ENCODE data around the gene IBA57. TPM values are rescaled to one million over a fixed set of nuclear protein-coding genes. Genes with fewer than 3 reads are reported as not detected.

Gene IBA57
- total and polyA plus RNA-seq, 3 donors from 2014 or later: 16.0 to 23.2 (median 21.0) TPM

- WGBS, 2 donors: 94 to 95% methylated on average over 14 to 15 of the region's 19 CpGs
- TF ChIP-seq, protein P1, sequence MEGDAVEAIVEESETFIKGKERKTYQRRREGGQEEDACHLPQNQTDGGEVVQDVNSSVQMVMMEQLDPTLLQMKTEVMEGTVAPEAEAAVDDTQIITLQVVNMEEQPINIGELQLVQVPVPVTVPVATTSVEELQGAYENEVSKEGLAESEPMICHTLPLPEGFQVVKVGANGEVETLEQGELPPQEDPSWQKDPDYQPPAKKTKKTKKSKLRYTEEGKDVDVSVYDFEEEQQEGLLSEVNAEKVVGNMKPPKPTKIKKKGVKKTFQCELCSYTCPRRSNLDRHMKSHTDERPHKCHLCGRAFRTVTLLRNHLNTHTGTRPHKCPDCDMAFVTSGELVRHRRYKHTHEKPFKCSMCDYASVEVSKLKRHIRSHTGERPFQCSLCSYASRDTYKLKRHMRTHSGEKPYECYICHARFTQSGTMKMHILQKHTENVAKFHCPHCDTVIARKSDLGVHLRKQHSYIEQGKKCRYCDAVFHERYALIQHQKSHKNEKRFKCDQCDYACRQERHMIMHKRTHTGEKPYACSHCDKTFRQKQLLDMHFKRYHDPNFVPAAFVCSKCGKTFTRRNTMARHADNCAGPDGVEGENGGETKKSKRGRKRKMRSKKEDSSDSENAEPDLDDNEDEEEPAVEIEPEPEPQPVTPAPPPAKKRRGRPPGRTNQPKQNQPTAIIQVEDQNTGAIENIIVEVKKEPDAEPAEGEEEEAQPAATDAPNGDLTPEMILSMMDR (IDR thresholded peaks at IDR 0.05): no peak
- no peak for TF ChIP-seq POLR2A (IDR thresholded peaks at IDR 0.05)
- Histone ChIP-seq H3K4me3 (no peak overlapping the region), H3K9me3 (no peaks in the 10 kb centered on the region), H3K4me1 (peaks cover 47% of the 10 kb centered on the region), H3K27me3 (no peaks in the 10 kb centered on the region), H3K36me3 (ENCODE audit: low read depth, missing control alignments) (no peaks in the 10 kb centered on the region), H3K27ac (no peak overlapping the region)
- intact Hi-C loops (cut with DNase I; ENCODE audit: low total_unique reads): no loop called here
- DNase-seq: no peak
Observed at GRCh38 chr1:228152097-228152917, 13.3 kb upstream of the IBA57 start.

- no peak for DNase-seq
- intact Hi-C loops (cut with DNase I; ENCODE audit: low total_unique reads): no loop called here
Observed at GRCh38 chr1:228152918-228153258, 12.7 kb upstream of the IBA57 start.

DNA sequence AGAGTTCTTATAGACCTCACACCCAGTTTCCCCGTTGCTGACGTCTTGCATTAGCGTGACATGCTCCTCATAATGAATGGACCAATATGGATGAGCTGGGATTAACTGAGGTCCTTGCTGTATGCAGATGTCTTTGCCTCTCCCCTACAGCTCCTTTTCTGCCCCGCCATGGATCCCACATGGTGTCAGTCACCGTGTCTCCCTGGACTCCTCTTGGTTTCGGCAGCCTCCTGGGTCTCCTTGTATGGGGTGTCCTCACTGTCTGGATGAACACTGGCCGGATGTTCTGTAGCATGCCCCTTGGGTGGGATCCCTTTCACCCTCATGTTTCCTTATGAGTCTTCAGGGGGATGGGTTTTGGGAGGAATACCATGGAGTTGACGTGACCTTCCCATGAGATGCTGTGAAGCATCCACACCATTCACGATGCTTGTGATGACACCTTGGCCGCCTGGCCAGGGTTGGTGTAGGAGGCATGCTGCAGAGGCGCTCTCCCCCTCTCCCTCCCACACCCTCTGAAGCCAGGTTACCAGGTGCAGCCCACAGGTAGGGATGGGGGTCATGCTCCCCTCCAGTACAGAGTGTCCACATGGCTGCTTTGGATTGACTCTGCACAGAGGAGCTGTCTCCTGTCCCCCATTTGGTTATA lies 11.5 kb upstream of the IBA57 start:
- no peak overlapping the region for H3K4me3 ChIP-seq
- WGBS, 2 donors: 84 to 93% methylated on average over 7 to 11 of the region's 11 CpGs
- no peaks in the 10 kb centered on the region for H3K9me3 ChIP-seq
- no peaks in the 10 kb centered on the region for H3K27me3 ChIP-seq
- no peaks in the 10 kb centered on the region for H3K36me3 ChIP-seq (ENCODE audit: low read depth, missing control alignments)
- DNase-seq: no peak
- intact Hi-C loops (cut with DNase I; ENCODE audit: low total_unique reads): no loop called here
- TF ChIP-seq, protein P1 (IDR thresholded peaks at IDR 0.05): no peak
- no peak for TF ChIP-seq POLR2A (IDR thresholded peaks at IDR 0.05)
- H3K27ac ChIP-seq: no peak overlapping the region
- H3K4me1 ChIP-seq: peaks cover 28% of the 10 kb centered on the region

More at GRCh38 chr1:228152918-228153258, 12.7 kb upstream of the IBA57 start:
- Histone ChIP-seq H3K36me3 (ENCODE audit: low read depth, missing control alignments) (no peaks in the 10 kb centered on the region), H3K4me1 (peaks cover 41% of the 10 kb centered on the region), H3K27me3 (no peaks in the 10 kb centered on the region), H3K9me3 (no peaks in the 10 kb centered on the region), H3K4me3 (no peak overlapping the region), H3K27ac (no peak overlapping the region)
- TF ChIP-seq, protein P1 (IDR thresholded peaks at IDR 0.05): no peak
- TF ChIP-seq POLR2A (IDR thresholded peaks at IDR 0.05): no peak
- 80% methylated on average over 3 of the region's 3 CpGs; no CpG with 5 or more reads in 1 of the 2 donors for WGBS, 2 donors

DNA sequence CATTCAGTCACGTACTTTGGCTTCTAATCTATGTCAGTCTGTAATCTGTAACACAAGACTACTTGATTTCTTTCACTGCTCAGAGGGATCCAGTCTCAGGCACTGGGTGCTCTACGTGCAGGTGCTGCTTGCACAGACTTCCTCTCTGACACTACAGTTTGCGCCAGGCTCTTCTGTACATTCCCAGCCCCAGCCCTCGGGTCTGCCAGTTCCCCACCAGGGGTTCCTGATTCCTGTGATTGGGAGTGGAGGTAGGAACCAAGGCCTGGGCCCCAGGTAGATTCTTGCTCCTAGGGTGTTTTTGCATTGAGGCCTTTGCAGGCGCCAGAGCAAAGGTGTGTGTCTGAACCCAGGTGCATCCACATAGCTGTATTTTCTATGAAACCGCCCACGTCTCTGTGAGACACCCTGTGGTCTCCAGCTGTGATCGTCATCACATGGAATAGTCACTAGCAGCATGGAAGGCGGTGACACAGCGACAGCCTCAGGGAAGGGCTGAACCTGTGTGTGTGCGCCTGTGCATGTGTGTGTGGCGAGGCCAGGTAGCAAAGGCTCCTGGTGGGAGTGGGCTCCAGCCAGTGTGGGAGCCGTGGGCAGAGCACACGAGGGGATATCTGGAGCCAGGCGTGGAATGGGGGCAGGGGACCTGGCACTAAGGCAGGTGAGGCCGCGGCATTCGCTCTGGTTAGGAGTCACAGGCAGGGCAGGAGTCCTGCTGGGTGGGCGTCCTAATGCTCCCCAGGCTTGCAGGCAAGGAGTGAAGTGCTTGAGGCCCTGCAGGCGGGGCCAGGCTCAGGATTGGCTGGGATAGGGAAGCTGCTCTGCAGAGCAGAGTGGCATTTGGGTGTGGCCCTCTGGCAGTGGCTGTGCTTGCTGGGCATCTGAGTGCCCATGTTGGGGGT lies 10.7 kb upstream of the IBA57 start:
- H3K4me3 ChIP-seq: no peak overlapping the region
- no peak for TF ChIP-seq POLR2A (IDR thresholded peaks at IDR 0.05)
- TF ChIP-seq, protein P1 (IDR thresholded peaks at IDR 0.05): no peak
- 84 to 88% methylated on average over 14 to 20 of the region's 20 CpGs for WGBS, 2 donors
- intact Hi-C loops (cut with DNase I; ENCODE audit: low total_unique reads): no loop called here
- no peaks in the 10 kb centered on the region for H3K36me3 ChIP-seq (ENCODE audit: low read depth, missing control alignments)
- peaks cover 21% of the 10 kb centered on the region for H3K4me1 ChIP-seq
- H3K27ac ChIP-seq: no peak overlapping the region
- H3K27me3 ChIP-seq: no peaks in the 10 kb centered on the region
- DNase-seq: no peak
- no peaks in the 10 kb centered on the region for H3K9me3 ChIP-seq
